Muscle layer of duodenum (tissue), 2 donors: Measurements from ENCODE around the gene SNX25.

ENCODE experiments used
- H3K27ac ChIP-seq: one replicate; pipeline ENCODE4 v1.7.0; 2013; ENCODE audit warnings: mild to moderate bottlenecking, low read length
- H3K27me3 ChIP-seq: one replicate; pipeline ENCODE4 v1.7.0; 2013; ENCODE audit warnings: low read depth, mild to moderate bottlenecking, control low read depth, low read length
- H3K36me3 ChIP-seq, 2 donors: one replicate each; pipeline ENCODE4 v1.7.0; 2013; ENCODE audit warnings: low read length in 2 of 2, control low read depth in 1 of 2, mild to moderate bottlenecking in 1 of 2; ENCODE audit not compliant: insufficient read depth in 2 of 2, control insufficient read depth in 1 of 2
- H3K4me1 ChIP-seq, 2 donors: one replicate each; pipeline ENCODE4 v1.7.0; 2013; ENCODE audit warnings: low read length in 2 of 2, mild to moderate bottlenecking in 2 of 2, control low read depth in 1 of 2, moderate library complexity in 1 of 2; ENCODE audit not compliant: insufficient read depth in 2 of 2, control insufficient read depth in 1 of 2
- H3K4me3 ChIP-seq, 2 donors: one replicate each; pipeline ENCODE4 v1.7.0; 2013; ENCODE audit warnings: low read length in 2 of 2, low read depth in 1 of 2, mild to moderate bottlenecking in 1 of 2
- H3K9me3 ChIP-seq, 2 donors: one replicate each; pipeline ENCODE4 v1.7.0; 2013; ENCODE audit warnings: low read length in 2 of 2, control low read depth in 1 of 2, mild to moderate bottlenecking in 1 of 2; ENCODE audit not compliant: control insufficient read depth in 1 of 2
- donor health status: healthy.

Gene SNX25

DNA sequence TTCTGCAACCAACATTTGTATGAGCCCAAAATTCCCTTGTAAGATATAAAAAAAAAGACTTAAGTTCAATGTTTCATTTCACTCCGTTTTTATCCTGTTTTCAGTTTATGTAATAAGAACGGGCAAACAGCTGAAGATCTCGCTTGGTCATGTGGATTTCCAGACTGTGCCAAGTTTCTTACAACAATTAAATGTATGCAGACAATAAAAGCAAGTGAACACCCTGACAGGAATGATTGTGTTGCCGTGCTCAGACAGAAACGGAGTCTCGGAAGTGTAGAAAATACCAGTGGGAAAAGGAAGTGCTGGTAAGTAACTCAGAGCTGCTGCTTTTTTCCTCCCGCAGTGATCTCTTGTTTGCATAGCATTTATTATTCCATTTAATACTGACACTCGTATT is 190.1 kb downstream of the SNX25 start:
- no peaks in the 10 kb centered on the region for H3K27me3 ChIP-seq
- peak overlapping the region; percentile 11 for H3K27ac ChIP-seq
- no peaks in the 10 kb centered on the region for H3K9me3 ChIP-seq
- peaks cover 0 to 18% of the 10 kb centered on the region in 2 donors for H3K4me1 ChIP-seq
- H3K4me3 ChIP-seq, result no peak overlapping the region
- peaks cover 20 to 43% of the 10 kb centered on the region in 2 donors for H3K36me3 ChIP-seq

DNA sequence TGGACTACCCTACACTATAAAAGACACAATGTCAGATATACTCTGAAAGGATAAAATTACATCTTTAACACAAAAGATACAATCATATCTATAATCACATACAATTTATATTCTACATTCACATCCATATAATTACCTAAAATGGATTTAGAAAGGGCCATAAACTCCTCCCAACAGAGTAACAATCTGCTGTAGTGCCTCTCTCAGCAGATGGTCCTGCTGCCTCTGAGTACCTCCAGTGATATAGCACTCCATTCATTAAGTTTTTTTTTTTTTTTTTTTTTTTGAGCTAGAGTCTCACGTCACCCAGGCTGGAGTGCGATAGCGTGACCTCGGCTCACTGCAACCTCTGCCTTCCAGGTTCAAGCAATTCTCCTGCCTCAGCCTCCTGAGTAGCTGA is 194.6 kb downstream of the SNX25 start:
- H3K27me3 ChIP-seq, result no peaks in the 10 kb centered on the region
- H3K9me3 ChIP-seq, result no peaks in the 10 kb centered on the region
- H3K4me3 ChIP-seq, result no peak overlapping the region
- H3K4me1 ChIP-seq, result peaks cover 0 to 4% of the 10 kb centered on the region in 2 donors
- H3K27ac ChIP-seq, result no peak overlapping the region
- H3K36me3 ChIP-seq, result peaks cover 31 to 67% of the 10 kb centered on the region in 2 donors

DNA sequence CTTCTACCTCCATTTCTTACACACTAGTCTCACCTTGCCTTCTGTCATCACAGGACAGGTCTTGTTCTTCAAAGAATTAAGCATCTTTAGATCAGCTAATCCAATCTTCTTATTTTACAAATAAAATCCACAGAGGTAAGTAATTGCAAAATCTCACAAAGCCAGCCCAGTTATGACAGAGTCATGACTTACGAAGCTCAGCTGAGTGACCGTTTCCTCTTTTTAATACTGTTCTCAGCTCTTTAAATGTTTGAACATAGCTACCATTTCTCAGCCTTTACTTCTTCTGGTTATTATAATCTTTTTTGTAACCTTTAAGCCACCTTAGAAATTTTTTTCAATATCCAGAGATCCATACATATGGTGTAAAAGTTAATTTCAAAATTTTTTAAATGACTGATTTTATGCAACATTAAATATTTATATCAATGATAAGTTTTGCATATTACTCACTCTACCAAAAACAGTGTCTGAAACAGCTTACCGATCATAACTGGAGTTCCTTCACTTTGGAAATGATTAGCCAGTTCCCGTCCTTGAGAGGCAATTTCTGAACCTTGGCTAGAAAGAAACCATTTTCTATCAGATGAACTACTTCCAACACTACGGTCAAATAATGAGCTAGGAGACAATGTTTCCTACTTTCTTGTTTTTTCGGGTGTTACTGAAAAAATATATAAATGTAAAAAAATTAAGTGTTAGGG is 196.1 kb downstream of the SNX25 start:
- Histone ChIP-seq H3K27me3 (no peaks in the 10 kb centered on the region), H3K4me1 (no peaks in the 10 kb centered on the region), H3K27ac (no peak overlapping the region), H3K9me3 (no peaks in the 10 kb centered on the region), H3K4me3 (no peak overlapping the region), H3K36me3 (peaks cover 24 to 61% of the 10 kb centered on the region in 2 donors)

DNA sequence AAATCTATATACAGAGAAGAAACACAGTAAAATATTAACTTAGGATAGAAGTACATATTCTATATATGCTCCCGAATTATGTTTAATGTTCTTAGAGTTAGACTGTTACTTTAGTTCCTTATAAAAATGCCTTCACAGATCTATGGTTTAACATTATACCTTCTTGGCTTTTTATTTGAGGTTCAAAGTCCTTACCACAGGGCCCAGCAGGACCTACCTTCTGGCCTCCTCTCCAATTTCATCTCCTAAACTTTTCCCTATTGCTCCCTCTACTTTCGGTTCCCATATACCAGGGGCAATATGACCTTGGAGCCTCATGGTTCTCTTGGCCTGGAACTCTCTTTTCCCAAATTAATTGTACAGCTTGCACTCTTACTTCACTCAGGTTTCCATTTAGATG is 199.0 kb downstream of the SNX25 start:
- Histone ChIP-seq H3K9me3 (no peaks in the 10 kb centered on the region), H3K27ac (no peak overlapping the region), H3K27me3 (no peaks in the 10 kb centered on the region), H3K36me3 (peaks cover 19 to 45% of the 10 kb centered on the region in 2 donors), H3K4me3 (no peak overlapping the region), H3K4me1 (no peaks in the 10 kb centered on the region)

DNA sequence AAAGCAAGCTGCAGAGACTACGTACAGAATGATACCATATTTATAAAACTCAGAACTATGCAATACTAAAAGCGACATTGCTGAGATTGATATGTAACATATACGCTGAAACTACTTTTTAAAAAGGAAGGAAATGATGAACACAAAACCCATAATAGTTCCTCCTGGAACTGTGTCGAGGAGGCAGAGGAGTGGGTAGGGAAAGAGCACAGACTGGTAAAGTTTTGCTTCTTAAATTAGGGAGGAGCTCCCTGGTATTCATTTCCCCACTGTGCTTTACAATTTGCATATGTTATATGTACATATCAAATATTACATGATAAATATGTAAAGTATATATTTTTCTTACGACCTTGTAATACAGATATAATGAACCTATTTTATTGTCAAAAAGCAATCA is 202.5 kb downstream of the SNX25 start:
- peaks cover 35 to 49% of the 10 kb centered on the region in 2 donors for H3K36me3 ChIP-seq
- no peaks in the 10 kb centered on the region for H3K27me3 ChIP-seq
- H3K9me3 ChIP-seq, result no peaks in the 10 kb centered on the region
- no peaks in the 10 kb centered on the region for H3K4me1 ChIP-seq
- H3K27ac ChIP-seq, result no peak overlapping the region
- H3K4me3 ChIP-seq, result no peak overlapping the region

DNA sequence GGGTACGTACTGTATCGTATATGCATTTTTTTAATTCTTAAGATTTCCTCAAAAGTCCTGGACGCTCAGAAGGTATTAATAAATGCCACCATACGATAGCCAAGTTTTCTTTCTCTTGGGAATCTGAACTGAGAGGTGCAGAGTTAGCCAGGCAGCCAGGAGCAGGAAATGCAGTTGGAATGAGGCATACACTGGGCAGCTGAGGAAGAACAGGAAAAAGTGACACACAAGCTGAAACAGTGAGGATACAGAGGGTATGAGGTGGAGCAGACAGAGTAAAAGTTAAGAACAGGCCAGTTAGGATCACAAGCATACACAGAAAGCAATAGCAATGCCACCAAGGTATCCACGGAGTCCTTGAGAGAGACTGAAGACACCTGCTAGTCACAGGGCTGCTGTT is 203.0 kb downstream of the SNX25 start:
- peaks cover 40 to 54% of the 10 kb centered on the region in 2 donors for H3K36me3 ChIP-seq
- no peak overlapping the region for H3K4me3 ChIP-seq
- no peaks in the 10 kb centered on the region for H3K4me1 ChIP-seq
- H3K9me3 ChIP-seq, result no peaks in the 10 kb centered on the region
- no peaks in the 10 kb centered on the region for H3K27me3 ChIP-seq
- H3K27ac ChIP-seq, result no peak overlapping the region
